Endothelial cell (in vitro differentiated cells): ENCODE results near the gene LGMN. TPM values are rescaled to one million over a fixed set of nuclear protein-coding genes. Genes with fewer than 3 reads are reported as not detected.

ENCODE experiments used
- DNase-seq: peaks from one replicate; pipeline ENCODE4 v3.0.0; 2021; ENCODE audit warnings: low spot score
- H3K27ac Mint-ChIP-seq: one replicate; pipeline ENCODE4 v1.8.0; 2021; ENCODE audit warnings: mixed read lengths, inconsistent platforms; ENCODE audit not compliant: unreplicated experiment
- H3K27me3 Mint-ChIP-seq: one replicate; pipeline ENCODE4 v1.8.0; 2021; ENCODE audit warnings: mild to moderate bottlenecking, moderate library complexity, mixed read lengths, inconsistent platforms; ENCODE audit not compliant: unreplicated experiment
- H3K36me3 Mint-ChIP-seq: one replicate; pipeline ENCODE4 v1.8.0; 2021; ENCODE audit warnings: mild to moderate bottlenecking, low read depth, mixed read lengths, inconsistent platforms; ENCODE audit not compliant: unreplicated experiment
- H3K4me1 Mint-ChIP-seq: one replicate; pipeline ENCODE4 v1.8.0; 2021; ENCODE audit warnings: mild to moderate bottlenecking, mixed read lengths, inconsistent platforms; ENCODE audit not compliant: unreplicated experiment
- H3K4me3 Mint-ChIP-seq: one replicate; pipeline ENCODE4 v1.8.0; 2021; ENCODE audit warnings: mild to moderate bottlenecking, mixed read lengths, inconsistent platforms; ENCODE audit not compliant: unreplicated experiment
- H3K9me3 Mint-ChIP-seq: one replicate; pipeline ENCODE4 v1.8.0; 2021; ENCODE audit warnings: mixed read lengths, inconsistent platforms; ENCODE audit not compliant: unreplicated experiment
- CTCF ChIP-seq: fragments of 200-600 bp; sonication (generic); IDR thresholded peaks from one replicate; pipeline ENCODE4 v1.5.0; 2021; ENCODE audit warnings: antibody characterized with exemption; ENCODE audit not compliant: unreplicated experiment
- total RNA-seq: library from RNA; stranded (reverse); fragmentation: NEBNext Ultra II Directional; extraction: Animal tissue kit (Norgen Biotek cat#: 25700); gene quantifications from one replicate; pipeline ENCODE4 v1.2.1, GENCODE V29; 2021; ENCODE audit not compliant: unreplicated experiment

The LGMN gene
- total RNA-seq, 1 donor from 2014 or later: 97.6 TPM

- peaks cover 3% of the 10 kb centered on the region for H3K27me3 Mint-ChIP-seq
- DNase-seq: no peak
- H3K4me1 Mint-ChIP-seq: no peaks in the 10 kb centered on the region
- peaks cover 36% of the 10 kb centered on the region for H3K36me3 Mint-ChIP-seq
- H3K4me3 Mint-ChIP-seq: no peak overlapping the region
- TF ChIP-seq CTCF: no peak
- H3K9me3 Mint-ChIP-seq: no peaks in the 10 kb centered on the region
- no peak overlapping the region for H3K27ac Mint-ChIP-seq
Measured at GRCh38 chr14:92704036-92704804, 44.2 kb downstream of the LGMN start.

GRCh38 chr14:92703516-92703915, 44.9 kb downstream of the LGMN start:
- no peaks in the 10 kb centered on the region for H3K4me1 Mint-ChIP-seq
- H3K27me3 Mint-ChIP-seq: peaks cover 3% of the 10 kb centered on the region
- DNase-seq: no peak
- peak overlapping the region; percentile 44 for H3K4me3 Mint-ChIP-seq
- no peaks in the 10 kb centered on the region for H3K9me3 Mint-ChIP-seq
- TF ChIP-seq CTCF: no peak
- H3K27ac Mint-ChIP-seq: no peak overlapping the region
- H3K36me3 Mint-ChIP-seq: peaks cover 36% of the 10 kb centered on the region

GRCh38 chr14:92702441-92702918, 45.9 kb downstream of the LGMN start:
- Mint-ChIP-seq H3K27me3 (peaks cover 3% of the 10 kb centered on the region), H3K4me3 (no peak overlapping the region), H3K9me3 (no peaks in the 10 kb centered on the region), H3K36me3 (peaks cover 36% of the 10 kb centered on the region), H3K4me1 (peaks cover 8% of the 10 kb centered on the region), H3K27ac (no peak overlapping the region)
- DNase-seq: no peak
- TF ChIP-seq CTCF: no peak

- peaks cover 3% of the 10 kb centered on the region for H3K27me3 Mint-ChIP-seq
- no peak for TF ChIP-seq CTCF
- H3K27ac Mint-ChIP-seq: no peak overlapping the region
- DNase-seq: no peak
- H3K4me3 Mint-ChIP-seq: no peak overlapping the region
- no peaks in the 10 kb centered on the region for H3K9me3 Mint-ChIP-seq
- H3K36me3 Mint-ChIP-seq: peaks cover 32% of the 10 kb centered on the region
- peaks cover 8% of the 10 kb centered on the region for H3K4me1 Mint-ChIP-seq
Measured at GRCh38 chr14:92701826-92702225, 46.6 kb downstream of the LGMN start.

- H3K9me3 Mint-ChIP-seq: no peaks in the 10 kb centered on the region
- no peak overlapping the region for H3K27ac Mint-ChIP-seq
- H3K4me1 Mint-ChIP-seq: peaks cover 17% of the 10 kb centered on the region
- no peak overlapping the region for H3K4me3 Mint-ChIP-seq
- no peak for DNase-seq
- peaks cover 3% of the 10 kb centered on the region for H3K27me3 Mint-ChIP-seq
- TF ChIP-seq CTCF: no peak
- peaks cover 6% of the 10 kb centered on the region for H3K36me3 Mint-ChIP-seq
Measured at GRCh38 chr14:92698393-92698792, 50.0 kb downstream of the LGMN start.
